Heart left ventricle (tissue), 16 donors: ENCODE results near the gene RANBP2. TPM values are rescaled to one million over a fixed set of nuclear protein-coding genes. Genes with fewer than 3 reads are reported as not detected.

Source experiments
- ATAC-seq, 4 donors: fragments of 200-7000 bp; cut with Tn5 transposase; one replicate each; pipeline ENCODE4 v1.9.1; 2020 to 2022; ENCODE audit warnings: moderate library complexity in 4 of 4, mild to moderate bottlenecking in 3 of 4, moderate number of reproducible peaks in 1 of 4
- DNase-seq, 5 donors: peaks; one replicate each; pipeline ENCODE4 v3.0.0-alpha.2; 2020
- H3K27ac ChIP-seq, 12 donors: fragments of 200-600 bp; sonication (generic) in 4 of 12; one replicate each; pipeline versions ENCODE4 v1.5.0 to v1.8.0; 2016 to 2022; ENCODE audit warnings: mild to moderate bottlenecking in 2 of 12
- H3K27me3 ChIP-seq, 9 donors: fragments of 200-600 bp; sonication (generic) in 2 of 9; one replicate each; pipeline versions ENCODE4 v1.5.1 to v1.8.0; 2016 to 2022; ENCODE audit warnings: mild to moderate bottlenecking in 3 of 9
- H3K36me3 ChIP-seq, 9 donors: fragments of 200-600 bp; sonication (generic) in 2 of 9; one replicate each; pipeline versions ENCODE4 v1.5.0 to v1.8.0; 2018 to 2022; ENCODE audit warnings: mild to moderate bottlenecking in 2 of 9
- H3K4me1 ChIP-seq, 12 donors: fragments of 200-600 bp; sonication (generic) in 4 of 12; one replicate each; pipeline versions ENCODE4 v1.5.0 to v1.8.0; 2016 to 2022; ENCODE audit warnings: mild to moderate bottlenecking in 3 of 12
- H3K4me3 ChIP-seq, 12 donors: fragments of 200-600 bp; sonication (generic) in 4 of 12; one replicate each; pipeline versions ENCODE4 v1.5.0 to v1.8.0; 2017 to 2022; ENCODE audit warnings: mild to moderate bottlenecking in 9 of 12, moderate library complexity in 4 of 12
- H3K9me3 ChIP-seq, 12 donors: fragments of 200-600 bp; sonication (generic) in 4 of 12; one replicate each; pipeline versions ENCODE4 v1.5.0 to v1.8.0; 2016 to 2022; ENCODE audit warnings: mild to moderate bottlenecking in 1 of 12
- CTCF ChIP-seq, 12 donors: fragments of 200-600 bp; sonication (generic) in 4 of 12; IDR thresholded peaks; one replicate each; pipeline versions ENCODE4 v1.5.0 to v1.8.0; 2018 to 2022; ENCODE audit warnings: antibody characterized with exemption in 12 of 12, mild to moderate bottlenecking in 5 of 12
- POLR2A ChIP-seq, 2 donors: fragments of 450-650 bp; IDR thresholded peaks; one replicate each; pipeline ENCODE4 v1.6.1; 2017; ENCODE audit warnings: antibody characterized with exemption in 2 of 2, mild to moderate bottlenecking in 2 of 2, moderate library complexity in 2 of 2
- WGBS, 4 donors: extraction: QIAGEN DNeasy Blood & Tissue Kit in 2 of 4; methylation state at CpG; one replicate each; pipeline versions ENCODE4 v1.1.5 to v1.1.7; 2013 to 2018; 5-methylcytosine and 5-hydroxymethylcytosine counted together
- intact Hi-C, 10 donors: fragments of 100-400 bp; cut with DNase I; formaldehyde crosslinking; loops; one replicate each; pipeline versions ENCODE4 v1.11.1 to v1.14.2; 2022
- polyA plus RNA-seq, 2 donors: library from polyadenylated mRNA; stranded (reverse); fragments of 200-250 nt; gene quantifications; one replicate each; pipeline ENCODE4 v1.2.3, GENCODE V29; 2013
- total RNA-seq, 9 donors: library from RNA; depleted of rRNA in 2 of 9; stranded (reverse); fragments of >200 nt in 2 of 9; fragmentation: NEBNext Ultra II Directional in 3 of 9; extraction: Animal tissue kit (Norgen Biotek cat#: 25700) in 3 of 9; gene quantifications; one replicate each; pipeline versions ENCODE4 v1.1.0 to v1.2.4, GENCODE V29; 2016 to 2023
- donor health status: ischemic (EF 13 %, LVEDD 7.1; RV severe dilation, severe dysfunction).
- donor health status: healthy with polysubstance abuse.
- donor health status: DM: no; HTN: yes; CAD: no.
- donor health status: DM: no; HTN: no; CAD: no.
- donor health status: ischemic (EF 25% LVEDD 6.9; RV normal size, moderate dysfunction).
- donor health status: ischemic (EF 25% LVEDD 5.7; RV mildly dilated, moderate dysfunction).
- donor health status: healthy.
- donor health status: DM: yes; HTN: yes; CAD: no.
- donor health status: ischemic (EF 35%, LVEDD 5.7; RV mildly dilated, moderate dysfunction).
- donor health status: nonischemic (EF 11% LVEDD 7.7; RV severe dilation, severe dysfunction).
- donor health status: DM: yes; HTN: yes; CAD: no.
- donor health status: PGD.
- donor health status: ischemic (EF 29% LVEDD 5.4; RV normal size, mild dysfunction).
- donor health status: nonischemic (EF 23%, LVEDD 6.1; RV moderate dilation, normal function).

The RANBP2 gene
- total and polyA plus RNA-seq, 11 donors, result 9.9 to 67.7 (median 50.6) TPM

GRCh38 chr2:108825254-108825653, 106.0 kb downstream of the RANBP2 start:
- Histone ChIP-seq H3K4me1 (no peaks in the 10 kb centered on the region), H3K36me3 (no peaks in the 10 kb centered on the region), H3K4me3 (no peak overlapping the region), H3K27me3 (no peaks in the 10 kb centered on the region), H3K9me3 (peaks cover 0 to 5% (median under 1%) of the 10 kb centered on the region in 12 donors), H3K27ac (no peak overlapping the region)
- 63 to 75% (median 67%) methylated on average over 4 of the region's 4 CpGs for WGBS, 4 donors
- ATAC-seq (no peak), DNase-seq (no peak)
- intact Hi-C loops, result no loop called here
- TF ChIP-seq POLR2A (IDR thresholded peaks at IDR 0.05), result no peak
- TF ChIP-seq CTCF (IDR thresholded peaks at IDR 0.05), result no peak

- 92 to 97% (median 93%) methylated on average over 3 of the region's 3 CpGs for WGBS, 4 donors
- no peak overlapping the region for H3K27ac ChIP-seq
- no peak for DNase-seq
- intact Hi-C loops, result no loop called here
- ATAC-seq, result no peak
- no peak overlapping the region for H3K4me3 ChIP-seq
- H3K4me1 ChIP-seq, result no peaks in the 10 kb centered on the region
- H3K9me3 ChIP-seq, result peaks cover 0 to under 1% (median 0%) of the 10 kb centered on the region in 12 donors
- no peaks in the 10 kb centered on the region for H3K27me3 ChIP-seq
- no peak for TF ChIP-seq CTCF (IDR thresholded peaks at IDR 0.05)
- no peaks in the 10 kb centered on the region for H3K36me3 ChIP-seq
Measured at GRCh38 chr2:108825736-108826135, 106.5 kb downstream of the RANBP2 start.

- ATAC-seq, result no peak
- Histone ChIP-seq H3K4me3 (no peak overlapping the region), H3K9me3 (no peaks in the 10 kb centered on the region), H3K27ac (no peak overlapping the region), H3K4me1 (no peaks in the 10 kb centered on the region), H3K36me3 (no peaks in the 10 kb centered on the region), H3K27me3 (no peaks in the 10 kb centered on the region)
- WGBS, 4 donors, result 95 to 97% (median 96%) methylated on average over 4 of the region's 4 CpGs
- no peak for DNase-seq
- intact Hi-C loops, result no loop called here
- no peak for TF ChIP-seq POLR2A (IDR thresholded peaks at IDR 0.05)
- no peak for TF ChIP-seq CTCF (IDR thresholded peaks at IDR 0.05)
Measured at GRCh38 chr2:108829578-108830310, 110.5 kb downstream of the RANBP2 start.

- no peak for ATAC-seq
- no peak overlapping the region for H3K27ac ChIP-seq
- H3K4me3 ChIP-seq, result no peak overlapping the region
- H3K36me3 ChIP-seq, result no peaks in the 10 kb centered on the region
- peaks cover 0 to 18% (median 0%) of the 10 kb centered on the region in 12 donors for H3K9me3 ChIP-seq
- H3K27me3 ChIP-seq, result no peaks in the 10 kb centered on the region
- TF ChIP-seq POLR2A (IDR thresholded peaks at IDR 0.05) (no peak), CTCF (IDR thresholded peaks at IDR 0.05) (no peak)
- no peak for DNase-seq
- intact Hi-C loops, result no loop called here
- H3K4me1 ChIP-seq, result no peaks in the 10 kb centered on the region
Measured at GRCh38 chr2:108833219-108833618, 113.9 kb downstream of the RANBP2 start.
